K562 (cell line): ENCODE measurements around the gene DAP. TPM values are rescaled to one million over a fixed set of nuclear protein-coding genes. Genes with fewer than 3 reads are reported as not detected.

ENCODE experiments used
- ATAC-seq: fragments of 200-7000 bp; cut with Tn5 transposase; 3 replicates; pipeline ENCODE4 v1.9.1; 2020; ENCODE audit warnings: moderate library complexity
- BruUV-seq: library from RNA; stranded (reverse); fragments of 400-500 nt; replicated peaks from 2 replicates; lab custom pipeline; 2021; lab: Mats Ljungman, UMichigan
- CTCF ChIA-PET: fragments of 300-600 bp; formaldehyde crosslinking; extraction: SDS; loops from one replicate; lab custom pipeline; 2021; ENCODE audit warnings: low intra/inter-chr PET ratio; lab: Yijun Ruan, JAX
- POLR2A ChIA-PET: fragments of 300-600, 350-650 bp; sonication (Branson Sonifier 250); formaldehyde crosslinking; extraction: SDS; loops from one replicate; lab custom pipeline; 2021; ENCODE audit warnings: antibody characterized with exemption, inconsistent platforms; lab: Yijun Ruan, JAX
- DNase-seq, 4 experiments: peaks; one replicate each; pipeline versions ENCODE4 v3.0.0 to v3.0.0-alpha.2; 2011 to 2018; ENCODE audit warnings: low spot score in 3 of 4, mixed read lengths in 3 of 4; ENCODE audit errors: extremely low read depth in 1 of 4
- FAIRE-seq: peaks from 2 replicates; lab custom pipeline; 2011; peaks lifted over from hg19 to GRCh38; lab: Jason Lieb, UNC
- H2AFZ ChIP-seq: 2 replicates; pipeline ENCODE4 v1.6.0; 2011; ENCODE audit warnings: low read depth, low read length, control low read depth, inconsistent platforms
- H3K27ac ChIP-seq: fragments of 200-600 bp; 3 replicates; pipeline ENCODE4 v1.8.0; 2011; ENCODE audit warnings: low read depth, mild to moderate bottlenecking, control low read depth, inconsistent platforms, low read length, moderate library complexity, mixed read lengths; ENCODE audit errors: extremely low read depth
- H3K27me3 ChIP-seq, 2 experiments: fragments of 300-600 bp in 1 of 2; 2 replicates in 1 of 2; 3 replicates in 1 of 2; pipeline versions ENCODE4 v1.6.0 to v1.8.0; 2011; ENCODE audit warnings: inconsistent platforms in 2 of 2, low read length in 2 of 2, mild to moderate bottlenecking in 1 of 2, mixed read lengths in 1 of 2, moderate library complexity in 1 of 2; ENCODE audit not compliant: control insufficient read depth in 2 of 2, insufficient read depth in 2 of 2
- H3K36me3 ChIP-seq: fragments of 300-600 bp; 3 replicates; pipeline ENCODE4 v1.8.0; 2011; ENCODE audit warnings: mild to moderate bottlenecking, low read length, inconsistent platforms; ENCODE audit not compliant: control insufficient read depth, insufficient read depth
- H3K4me1 ChIP-seq, 2 experiments: fragments of 200-600 bp in 1 of 2; replicated peaks in 1 of 2; 2 replicates in 1 of 2; 3 replicates in 1 of 2; pipeline versions ENCODE4 v1.5.1 to v1.8.0; 2011; ENCODE audit warnings: inconsistent platforms in 2 of 2, low read length in 2 of 2, mild to moderate bottlenecking in 1 of 2, mixed read lengths in 1 of 2, moderate library complexity in 1 of 2; ENCODE audit not compliant: control insufficient read depth in 2 of 2, insufficient read depth in 2 of 2
- H3K4me2 ChIP-seq: 2 replicates; pipeline ENCODE4 v1.6.1; 2011; ENCODE audit warnings: low read length, control low read depth, inconsistent platforms, mixed read lengths; ENCODE audit not compliant: insufficient read depth
- H3K4me3 ChIP-seq: fragments of 200-600 bp; sonication (generic), shearing (Covaris generic); 2 replicates; pipeline ENCODE4 v1.5.1; 2016; ENCODE audit warnings: control low read depth, inconsistent platforms
- H3K79me2 ChIP-seq: fragments of 200-600 bp; 3 replicates; pipeline ENCODE4 v1.8.0; 2011; ENCODE audit warnings: low read length, inconsistent platforms; ENCODE audit not compliant: control insufficient read depth, insufficient read depth
- H3K9ac ChIP-seq, 2 experiments: 2 replicates each; pipeline versions ENCODE4 v1.6.0 to v1.6.1; 2011; ENCODE audit warnings: low read depth in 2 of 2, low read length in 2 of 2, control low read depth in 1 of 2, inconsistent platforms in 1 of 2, mild to moderate bottlenecking in 1 of 2, mixed read lengths in 1 of 2; ENCODE audit not compliant: insufficient read depth in 1 of 2
- H3K9me1 ChIP-seq: one replicate; pipeline ENCODE4 v1.6.0; 2011; ENCODE audit warnings: inconsistent platforms, mild to moderate bottlenecking, low read length, moderate library complexity; ENCODE audit not compliant: control insufficient read depth, insufficient read depth
- H3K9me3 ChIP-seq: replicated peaks from 2 replicates; pipeline ENCODE4 v1.5.1; 2011; ENCODE audit warnings: low read depth, low read length, inconsistent platforms; ENCODE audit not compliant: control insufficient read depth, insufficient read depth
- H4K20me1 ChIP-seq: replicated peaks from 2 replicates; pipeline ENCODE4 v1.6.1; 2011; ENCODE audit warnings: low read length, inconsistent platforms, mixed read lengths; ENCODE audit not compliant: control insufficient read depth, insufficient read depth
- ASH1L ChIP-seq: fragments of 450-650 bp; IDR thresholded peaks from 2 replicates; pipeline ENCODE4 v1.6.1; 2018; ENCODE audit warnings: borderline replicate concordance, mild to moderate bottlenecking, low read depth; ENCODE audit not compliant: partially characterized antibody
- C11orf30 ChIP-seq: fragments of 450-650 bp; IDR thresholded peaks from 2 replicates; pipeline ENCODE4 v1.6.1; 2016; ENCODE audit warnings: low read depth, mild to moderate bottlenecking
- E2F5 ChIP-seq: sonication (generic); formaldehyde crosslinking; IDR thresholded peaks from 2 replicates; pipeline ENCODE4 v1.8.0; 2022; ENCODE audit warnings: mild to moderate bottlenecking, missing genetic modification reagents
- ELF4 ChIP-seq: fragments of 450-650 bp; formaldehyde crosslinking; IDR thresholded peaks from 2 replicates; pipeline ENCODE4 v1.4.0; 2022; ENCODE audit warnings: missing genetic modification characterization
- HNRNPUL1 ChIP-seq: fragments of 200-400 bp; formaldehyde crosslinking; IDR thresholded peaks from 2 replicates; pipeline ENCODE4 v1.6.1; 2017; ENCODE audit warnings: low read length
- POLR3G ChIP-seq: IDR thresholded peaks from 2 replicates; pipeline ENCODE4 v1.6.1; 2011; ENCODE audit not compliant: insufficient read length, insufficient replicate concordance; ENCODE audit errors: extremely low read depth
- SMC3 ChIP-seq: conservative IDR thresholded peaks from 2 replicates; pipeline ENCODE4 v1.6.1; 2011; ENCODE audit warnings: low read depth, low read length, improper control_type of control experiment; ENCODE audit not compliant: insufficient read depth
- TEAD1 ChIP-seq, 2 experiments: fragments of 450-650 bp in 1 of 2; sonication (generic) in 1 of 2; formaldehyde crosslinking; IDR thresholded peaks; 2 replicates each; pipeline versions ENCODE4 v1.4.0 to v1.8.0; 2020 to 2022; ENCODE audit warnings: mild to moderate bottlenecking in 2 of 2, missing genetic modification reagents in 1 of 2
- ZMIZ1 ChIP-seq, 2 experiments: fragments of 150-350 bp in 1 of 2; IDR thresholded peaks; 2 replicates each; pipeline ENCODE4 v1.6.1; 2012 to 2016; ENCODE audit warnings: low read depth in 2 of 2, low read length in 2 of 2, mild to moderate bottlenecking in 1 of 2, moderate library complexity in 1 of 2
- ZNF41 ChIP-seq: fragments of 250-450 bp; sonication (Bioruptor Pico); conservative IDR thresholded peaks from 2 replicates; pipeline ENCODE4 v1.4.0; 2020; ENCODE audit warnings: mild to moderate bottlenecking
- ZNF589 ChIP-seq: fragments of 200-800 bp; sonication (Bioruptor generic); IDR thresholded peaks from 2 replicates; pipeline ENCODE4 v1.6.1; 2016; ENCODE audit warnings: low read depth, missing genetic modification characterization, missing compliant biosample characterization
- WGBS: fragments of 100-300 bp; shearing (Covaris generic); methylation state at CpG from one replicate; pipeline ENCODE4 v1.1.6; 2016; ENCODE audit warnings: low coverage, mixed read lengths; ENCODE audit not compliant: insufficient coverage; ENCODE audit errors: missing lambda C conversion rate; 5-methylcytosine and 5-hydroxymethylcytosine counted together
- in situ Hi-C: fragments of 300-500 bp; cut with MboI; formaldehyde crosslinking; loops from 4 replicates; pipeline ENCODE4 v1.15.0; 2018; ENCODE audit warnings: inconsistent platforms, mixed read lengths
- intact Hi-C: fragments of 100-400 bp; cut with micrococcal nuclease; formaldehyde crosslinking; loops from 2 replicates; pipeline ENCODE4 v1.14.2; 2022
- polyA plus RNA-seq, 8 experiments: library from polyadenylated mRNA; depleted of rRNA in 4 of 8; stranded (reverse) in 5 of 8; unstranded in 3 of 8; fragments of >200 nt; fragmentation: Nextera tagmentation in 2 of 8; fragmentation: Illumina TruSeq in 1 of 8; extraction: Ambion mirVana in 2 of 8; extraction: Trizol in 1 of 8; gene quantifications; 2 replicates each; pipeline versions ENCODE4 v1.2.1 to v1.2.3, GENCODE V29; 2011 to 2014; ENCODE audit warnings: inconsistent platforms in 1 of 8, missing spikeins in 1 of 8
- total RNA-seq, 7 experiments: library from RNA; depleted of rRNA in 6 of 7; stranded (reverse); fragments of >200 nt in 6 of 7; fragmentation: Illumina TruSeq in 2 of 7; extraction: Trizol in 2 of 7; gene quantifications; 2 replicates each; pipeline versions ENCODE4 v1.2.1 to v1.2.3, GENCODE V29; 2011 to 2021; ENCODE audit warnings: low replicate concordance in 1 of 7
- TF ChIP-seq, protein P1 (sequence below): sonication (generic); formaldehyde crosslinking; IDR thresholded peaks from 2 replicates; pipeline ENCODE4 v1.8.1; 2023; ENCODE audit warnings: mild to moderate bottlenecking, missing genetic modification reagents, moderate library complexity
- TF ChIP-seq, protein P2 (sequence below): sonication (generic); formaldehyde crosslinking; IDR thresholded peaks from 2 replicates; pipeline ENCODE4 v1.8.1; 2023; ENCODE audit warnings: mild to moderate bottlenecking, missing genetic modification reagents

DAP gene
- total and polyA plus RNA-seq, 9 of the 15 experiments (the other 6 are each of a cell fraction or from before 2014, with no cell fraction given) = 14.1 to 151 (median 34.5) TPM

- ATAC-seq = peak; percentile 93
- H3K36me3 ChIP-seq = peaks cover 60% of the 10 kb centered on the region
- in situ Hi-C loops = no loop called here
- intact Hi-C loops = loop anchor here (10.0 kb wide), 2 partner anchors 290 to 480 kb away; no protein-coding TSS in a partner anchor
- 27% methylated on average over 14 of the region's 14 CpGs for WGBS
- H3K27me3 ChIP-seq = no peaks in the 10 kb centered on the region
- FAIRE-seq = peak; percentile 73
- BruUV-seq = no TSS peak
- ChIA-PET POLR2A (interaction anchor here (1.2 kb wide), 1 partner anchor 139 kb away, joined by 3 read pairs; no protein-coding TSS in a partner anchor), CTCF (interaction anchor here (0.6 kb wide), 2 partner anchors 39 to 243 kb away, joined by 3 read pairs; no protein-coding TSS in a partner anchor)
- no peak overlapping the region for H2AFZ ChIP-seq
- no peaks in the 10 kb centered on the region for H3K9me1 ChIP-seq
- H3K4me1 ChIP-seq = peaks cover 2 to 3% of the 10 kb centered on the region in 2 experiments; a peak in 3 of 5 replicates
- H3K4me2 ChIP-seq = no peak overlapping the region
- H3K9me3 ChIP-seq = no peaks in the 10 kb centered on the region
- H3K27ac ChIP-seq = no peak overlapping the region
- H3K79me2 ChIP-seq = peaks cover 20% of the 10 kb centered on the region
- H3K9ac ChIP-seq = peak overlapping the region in 1 of 2 experiments; percentile 32; a peak in 1 of 4 replicates
- DNase-seq = peak in 2 of 4 experiments; percentile 63 to 74
- H3K4me3 ChIP-seq = no peak overlapping the region
- peaks cover 24% of the 10 kb centered on the region for H4K20me1 ChIP-seq
- no peak for TF ChIP-seq TEAD1 (CRISPR knock-in tag; IDR thresholded peaks at IDR 0.05)
- no peak for TF ChIP-seq ZMIZ1 (IDR thresholded peaks at IDR 0.05; ENCODE audit: low read depth in 2 of 2, low read length in 2 of 2)
- TF ChIP-seq, protein P1, sequence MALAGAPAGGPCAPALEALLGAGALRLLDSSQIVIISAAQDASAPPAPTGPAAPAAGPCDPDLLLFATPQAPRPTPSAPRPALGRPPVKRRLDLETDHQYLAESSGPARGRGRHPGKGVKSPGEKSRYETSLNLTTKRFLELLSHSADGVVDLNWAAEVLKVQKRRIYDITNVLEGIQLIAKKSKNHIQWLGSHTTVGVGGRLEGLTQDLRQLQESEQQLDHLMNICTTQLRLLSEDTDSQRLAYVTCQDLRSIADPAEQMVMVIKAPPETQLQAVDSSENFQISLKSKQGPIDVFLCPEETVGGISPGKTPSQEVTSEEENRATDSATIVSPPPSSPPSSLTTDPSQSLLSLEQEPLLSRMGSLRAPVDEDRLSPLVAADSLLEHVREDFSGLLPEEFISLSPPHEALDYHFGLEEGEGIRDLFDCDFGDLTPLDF (CRISPR knock-in tag) = no peak
- TF ChIP-seq ELF4 (CRISPR knock-in tag) = no peak
- peak; percentile 84 for TF ChIP-seq SMC3
- no peak for TF ChIP-seq ZNF41 (CRISPR knock-in tag)
- TF ChIP-seq E2F5 (CRISPR knock-in tag) = no peak
- TF ChIP-seq C11orf30 = no peak
- TF ChIP-seq POLR3G = no peak
- TF ChIP-seq, protein P2, sequence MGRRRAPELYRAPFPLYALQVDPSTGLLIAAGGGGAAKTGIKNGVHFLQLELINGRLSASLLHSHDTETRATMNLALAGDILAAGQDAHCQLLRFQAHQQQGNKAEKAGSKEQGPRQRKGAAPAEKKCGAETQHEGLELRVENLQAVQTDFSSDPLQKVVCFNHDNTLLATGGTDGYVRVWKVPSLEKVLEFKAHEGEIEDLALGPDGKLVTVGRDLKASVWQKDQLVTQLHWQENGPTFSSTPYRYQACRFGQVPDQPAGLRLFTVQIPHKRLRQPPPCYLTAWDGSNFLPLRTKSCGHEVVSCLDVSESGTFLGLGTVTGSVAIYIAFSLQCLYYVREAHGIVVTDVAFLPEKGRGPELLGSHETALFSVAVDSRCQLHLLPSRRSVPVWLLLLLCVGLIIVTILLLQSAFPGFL (CRISPR knock-in tag) = no peak
- no peak for TF ChIP-seq ASH1L
- TF ChIP-seq HNRNPUL1 = no peak
- no peak for TF ChIP-seq ZNF589 (CRISPR knock-in tag)
Observed at GRCh38 chr5:10695055-10695649, 65.9 kb downstream of the DAP start.
